Natural killer cell (primary cell): ENCODE data around the gene LPAR5. TPM values are rescaled to one million over a fixed set of nuclear protein-coding genes. Genes with fewer than 3 reads are reported as not detected.

Source experiments
- ATAC-seq, 3 donors: fragments of 150-1000 bp in 2 of 3; fragments of 200-7000 bp in 1 of 3; cut with Tn5 transposase; 1 replicate in 1 of 3; 2 replicates in 2 of 3; pipeline ENCODE4 v1.10.0; 2021; ENCODE audit warnings: mild to moderate bottlenecking in 2 of 3, moderate library complexity in 2 of 3
- DNase-seq, 2 donors: peaks; one replicate each; pipeline versions ENCODE4 v3.0.0 to v3.0.0-alpha.2; 2013 to 2021; ENCODE audit warnings: mixed read lengths in 1 of 2
- H3K27ac ChIP-seq: one replicate; pipeline ENCODE4 v1.5.1; 2013; ENCODE audit warnings: mild to moderate bottlenecking, low read length
- H3K27me3 ChIP-seq: one replicate; pipeline ENCODE4 v1.6.1; 2013; ENCODE audit warnings: low read length; ENCODE audit not compliant: control insufficient read depth, insufficient read depth
- H3K36me3 ChIP-seq: one replicate; pipeline ENCODE4 v1.6.1; 2013; ENCODE audit warnings: low read length; ENCODE audit not compliant: control insufficient read depth, insufficient read depth
- H3K4me1 ChIP-seq: one replicate; pipeline ENCODE4 v1.6.1; 2013; ENCODE audit warnings: low read length; ENCODE audit not compliant: control insufficient read depth, insufficient read depth
- H3K4me3 ChIP-seq: one replicate; pipeline ENCODE4 v1.5.1; 2013; ENCODE audit warnings: low read length
- H3K9me3 ChIP-seq: one replicate; pipeline ENCODE4 v1.6.1; 2013; ENCODE audit warnings: low read length; ENCODE audit not compliant: control insufficient read depth, insufficient read depth
- H3K27ac Mint-ChIP-seq, 2 donors: one replicate each; pipeline ENCODE4 v1.8.0; 2022; ENCODE audit warnings: mild to moderate bottlenecking in 2 of 2, mixed read lengths in 2 of 2, moderate library complexity in 1 of 2
- H3K27me3 Mint-ChIP-seq, 2 donors: one replicate each; pipeline ENCODE4 v1.8.0; 2022; ENCODE audit warnings: low read depth in 2 of 2, mixed read lengths in 2 of 2
- H3K36me3 Mint-ChIP-seq: one replicate; pipeline ENCODE4 v1.8.0; 2022; ENCODE audit warnings: mixed read lengths
- H3K4me1 Mint-ChIP-seq, 2 donors: one replicate each; pipeline ENCODE4 v1.8.0; 2022; ENCODE audit warnings: mixed read lengths in 2 of 2
- H3K4me3 Mint-ChIP-seq: one replicate; pipeline ENCODE4 v1.8.0; 2022; ENCODE audit warnings: mild to moderate bottlenecking, moderate library complexity, mixed read lengths
- H3K9me3 Mint-ChIP-seq, 2 donors: one replicate each; pipeline ENCODE4 v1.8.0; 2022; ENCODE audit warnings: mixed read lengths in 2 of 2
- WGBS: methylation state at CpG from one replicate; pipeline ENCODE4 v1.1.7; 2013; ENCODE audit warnings: missing lambda C conversion rate; ENCODE audit not compliant: insufficient coverage; 5-methylcytosine and 5-hydroxymethylcytosine counted together
- intact Hi-C: fragments of 100-400 bp; cut with micrococcal nuclease; formaldehyde crosslinking; loops from one replicate; pipeline ENCODE4 v1.14.2; 2022
- total RNA-seq, 4 donors: library from RNA; stranded (reverse); fragments of 120-200 nt in 1 of 4; gene quantifications; one replicate each; pipeline versions ENCODE4 v1.2.3 to v1.2.4, GENCODE V29; 2013 to 2022
- TF ChIP-seq, protein P1 (sequence below): fragments of 200-600 bp; IDR thresholded peaks from one replicate; pipeline ENCODE4 v1.8.0; 2022; ENCODE audit warnings: antibody characterized with exemption

The LPAR5 gene
- total RNA-seq, 3 donors from 2014 or later (not counting 1 experiment from before 2014, with no cell fraction given) = 10.0 to 27.8 (median 17.3) TPM

DNA sequence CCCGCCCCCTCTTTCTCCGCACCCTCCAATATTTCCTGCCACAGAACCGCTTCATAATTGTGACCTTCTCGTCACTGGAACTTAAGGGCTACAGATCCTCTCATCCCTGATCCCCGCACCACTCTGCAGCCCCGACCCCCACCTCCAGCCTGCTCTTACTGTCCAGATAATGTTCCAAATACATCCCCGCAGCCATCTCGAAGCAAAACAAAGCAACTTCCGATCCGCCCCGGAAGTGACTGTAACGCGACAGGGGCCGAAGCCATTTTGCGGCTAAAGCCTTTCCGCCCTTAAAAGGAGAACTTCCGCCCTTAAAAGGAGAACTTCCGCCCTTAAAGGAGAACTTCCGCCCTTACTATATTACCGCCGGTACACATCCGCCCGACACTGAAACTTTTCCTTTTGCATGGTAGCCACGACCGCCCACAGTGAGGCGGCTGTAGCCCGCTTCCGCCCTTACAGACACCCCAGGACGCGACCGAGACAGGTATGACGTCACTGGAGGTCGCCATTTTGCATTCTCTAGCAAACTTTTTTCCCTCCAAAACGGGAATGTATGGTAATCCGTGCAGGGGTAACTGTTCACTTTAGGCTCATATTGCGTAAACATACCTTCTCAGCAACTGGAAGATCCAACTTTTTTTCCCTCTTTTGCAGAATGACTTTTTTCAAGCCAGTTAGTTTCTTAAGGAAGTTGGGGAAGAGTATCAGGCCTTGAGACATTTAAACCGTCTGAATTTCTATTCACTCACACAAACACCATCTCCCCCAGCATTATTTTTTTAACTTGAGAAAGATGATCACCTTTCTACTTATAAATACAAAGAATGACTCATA, 27.4 kb upstream of the LPAR5 start, which contains the start of gene ING4:
ING4 (minus strand) TSS at position 214 of the 837 bp plus-strand sequence; CDS start at position 196, 18 bp downstream.
- Histone ChIP-seq H3K27me3 (no peaks in the 10 kb centered on the region), H3K27ac (peak within 1 kb of the TSS; percentile 86), H3K36me3 (peaks cover 23% of the 10 kb centered on the region), H3K4me3 (peak within 1 kb of the TSS; percentile 61), H3K9me3 (no peaks in the 10 kb centered on the region), H3K4me1 (peaks cover 9% of the 10 kb centered on the region)
- no peaks in the 10 kb centered on the region for H3K27me3 Mint-ChIP-seq
- H3K4me1 Mint-ChIP-seq = peaks cover 27 to 38% of the 10 kb centered on the region in 2 donors
- TF ChIP-seq, protein P1, sequence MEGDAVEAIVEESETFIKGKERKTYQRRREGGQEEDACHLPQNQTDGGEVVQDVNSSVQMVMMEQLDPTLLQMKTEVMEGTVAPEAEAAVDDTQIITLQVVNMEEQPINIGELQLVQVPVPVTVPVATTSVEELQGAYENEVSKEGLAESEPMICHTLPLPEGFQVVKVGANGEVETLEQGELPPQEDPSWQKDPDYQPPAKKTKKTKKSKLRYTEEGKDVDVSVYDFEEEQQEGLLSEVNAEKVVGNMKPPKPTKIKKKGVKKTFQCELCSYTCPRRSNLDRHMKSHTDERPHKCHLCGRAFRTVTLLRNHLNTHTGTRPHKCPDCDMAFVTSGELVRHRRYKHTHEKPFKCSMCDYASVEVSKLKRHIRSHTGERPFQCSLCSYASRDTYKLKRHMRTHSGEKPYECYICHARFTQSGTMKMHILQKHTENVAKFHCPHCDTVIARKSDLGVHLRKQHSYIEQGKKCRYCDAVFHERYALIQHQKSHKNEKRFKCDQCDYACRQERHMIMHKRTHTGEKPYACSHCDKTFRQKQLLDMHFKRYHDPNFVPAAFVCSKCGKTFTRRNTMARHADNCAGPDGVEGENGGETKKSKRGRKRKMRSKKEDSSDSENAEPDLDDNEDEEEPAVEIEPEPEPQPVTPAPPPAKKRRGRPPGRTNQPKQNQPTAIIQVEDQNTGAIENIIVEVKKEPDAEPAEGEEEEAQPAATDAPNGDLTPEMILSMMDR = no peak
- WGBS = 2% methylated on average over 37 of the region's 37 CpGs
- ATAC-seq (peak; percentile 97 to 100 (median 98)), DNase-seq (peak; percentile 92 to 99)
- peaks cover 6% of the 10 kb centered on the region for H3K36me3 Mint-ChIP-seq
- H3K9me3 Mint-ChIP-seq = no peaks in the 10 kb centered on the region
- peak within 1 kb of the TSS; percentile 93 to 95 for H3K27ac Mint-ChIP-seq
- peak within 1 kb of the TSS; percentile 96 for H3K4me3 Mint-ChIP-seq
- intact Hi-C loops = loop anchor here (1.0 to 2.0 kb wide), 7 partner anchors 26 to 189 kb away; partner anchors contain the start of genes LPAR5, MLF2, USP5 and ZNF384

DNA sequence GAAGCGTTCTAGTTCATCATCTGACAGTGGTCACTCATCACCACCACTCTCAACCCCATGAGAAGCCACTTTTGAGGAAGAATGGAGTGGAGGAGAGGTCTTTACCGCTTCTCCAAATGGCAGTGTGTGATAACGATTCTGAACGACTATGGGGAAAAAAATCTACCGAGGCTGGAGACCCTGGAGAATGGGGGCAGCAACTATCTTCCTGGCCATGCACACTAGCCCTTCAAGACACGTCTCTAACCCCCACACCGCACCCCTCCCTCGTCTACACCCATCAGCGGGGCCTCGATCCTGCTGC, 26.8 kb upstream of the LPAR5 start:
- peak overlapping the region; percentile 68 for H3K27ac ChIP-seq
- ATAC-seq (peak; percentile 47 to 63 (median 53)), DNase-seq (no peak)
- Mint-ChIP-seq H3K9me3 (no peaks in the 10 kb centered on the region), H3K27ac (peak overlapping the region; percentile 93 to 95), H3K27me3 (no peaks in the 10 kb centered on the region), H3K36me3 (peaks cover under 1% of the 10 kb centered on the region), H3K4me3 (peak overlapping the region; percentile 96), H3K4me1 (peaks cover 27 to 38% of the 10 kb centered on the region in 2 donors)
- intact Hi-C loops = loop anchor here (2.0 kb wide), 2 partner anchors 28 to 60 kb away; partner anchors contain the start of gene LPAR5
- peaks cover 17% of the 10 kb centered on the region for H3K36me3 ChIP-seq
- H3K4me1 ChIP-seq = peaks cover 9% of the 10 kb centered on the region
- H3K27me3 ChIP-seq = no peaks in the 10 kb centered on the region
- H3K4me3 ChIP-seq = peak overlapping the region; percentile 61
- 0% methylated on average over 9 of the region's 10 CpGs for WGBS
- TF ChIP-seq, protein P1 = no peak
- H3K9me3 ChIP-seq = no peaks in the 10 kb centered on the region

DNA sequence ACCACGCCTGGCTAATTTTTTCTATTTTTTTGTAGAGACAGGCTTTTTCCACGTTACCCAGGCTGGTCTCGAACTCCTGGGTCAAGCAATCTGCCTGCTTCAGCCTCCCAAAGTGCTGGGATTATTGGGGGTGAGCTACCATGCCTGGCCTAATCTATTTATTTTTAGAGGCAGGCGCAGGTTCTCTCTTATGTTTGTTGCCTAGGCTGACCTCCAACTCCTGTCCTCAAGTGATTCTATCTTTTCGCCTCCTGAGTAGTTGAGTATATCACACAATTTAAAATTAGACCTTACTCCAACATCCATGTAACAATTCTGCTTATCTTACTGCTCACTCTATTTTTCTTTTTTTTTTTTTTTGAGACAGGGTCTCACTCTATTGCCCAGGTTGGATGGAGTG, 18.2 kb upstream of the LPAR5 start:
- Histone ChIP-seq H3K4me3 (no peak overlapping the region), H3K27ac (no peak overlapping the region), H3K36me3 (peaks cover 56% of the 10 kb centered on the region), H3K27me3 (no peaks in the 10 kb centered on the region), H3K4me1 (no peaks in the 10 kb centered on the region), H3K9me3 (no peaks in the 10 kb centered on the region)
- DNase-seq = no peak
- intact Hi-C loops = no loop called here
- WGBS = 94% methylated on average over 5 of the region's 5 CpGs
- Mint-ChIP-seq H3K9me3 (no peaks in the 10 kb centered on the region), H3K27ac (no peak overlapping the region), H3K4me3 (no peak overlapping the region), H3K36me3 (peaks cover 16% of the 10 kb centered on the region), H3K27me3 (no peaks in the 10 kb centered on the region), H3K4me1 (peaks cover 0 to 7% of the 10 kb centered on the region in 2 donors)
- TF ChIP-seq, protein P1 = no peak
- ATAC-seq = no peak
